Fibroblast of villous mesenchyme (primary cell): ENCODE results near the gene METTL25. TPM values are rescaled to one million over a fixed set of nuclear protein-coding genes. Genes with fewer than 3 reads are reported as not detected.

ENCODE experiments used
- DNase-seq: peaks from one replicate; pipeline ENCODE4 v3.0.0-alpha.2; 2010; ENCODE audit warnings: low read depth
- H3K4me3 ChIP-seq: 2 replicates; pipeline ENCODE4 v1.5.1; 2011; ENCODE audit warnings: low read depth, mild to moderate bottlenecking, low read length
- CTCF ChIP-seq: IDR thresholded peaks from 2 replicates; pipeline ENCODE4 v1.5.1; 2012; ENCODE audit warnings: low read depth, mild to moderate bottlenecking, low read length; ENCODE audit not compliant: insufficient read depth
- total RNA-seq: library from RNA; depleted of rRNA; stranded (reverse); fragments of >200 nt; gene quantifications from 2 replicates; pipeline ENCODE4 v1.2.3, GENCODE V29; 2012

The METTL25 gene
- total RNA-seq, 1 donor: 13.8 TPM

DNA sequence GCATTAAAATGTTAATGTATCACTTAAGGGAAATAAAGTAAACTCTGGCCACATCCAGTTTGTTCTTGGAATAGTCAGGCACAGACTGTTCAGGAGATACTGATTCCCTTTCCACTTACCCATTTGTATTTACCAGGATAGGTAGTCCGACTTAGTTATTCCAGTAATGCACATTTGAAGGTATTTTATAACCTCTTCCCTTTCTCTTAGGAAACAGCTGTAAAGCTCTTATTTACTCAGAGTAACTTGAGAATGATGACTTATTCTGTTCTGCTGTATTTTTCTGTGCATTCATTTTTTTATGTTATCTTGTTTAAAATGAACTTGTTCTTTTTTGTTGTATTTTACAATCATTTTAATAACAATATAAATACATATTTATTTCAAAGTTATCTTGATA, 78.0 kb downstream of the METTL25 start:
- no peak overlapping the region for H3K4me3 ChIP-seq
- no peak for TF ChIP-seq CTCF
- DNase-seq: no peak

DNA sequence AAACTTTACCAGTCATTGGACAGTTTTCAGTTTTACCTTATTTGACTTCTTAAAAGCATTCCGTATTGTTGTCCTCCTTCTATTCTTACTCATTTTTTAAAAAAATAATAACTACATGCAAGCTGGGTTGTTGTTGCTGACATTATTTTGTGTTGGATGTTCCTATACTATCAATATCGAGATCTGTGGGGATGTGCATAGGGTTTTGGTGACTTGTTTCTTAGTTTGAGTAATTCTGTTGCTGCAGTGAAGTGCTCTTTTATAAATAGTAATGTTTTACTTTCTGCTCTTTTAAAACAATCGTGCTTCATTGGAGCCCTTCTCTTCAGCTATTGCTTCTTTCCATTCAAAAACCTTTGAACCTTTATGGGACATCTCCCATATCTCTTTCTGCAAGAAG, 79.4 kb downstream of the METTL25 start:
- H3K4me3 ChIP-seq: no peak overlapping the region
- no peak for TF ChIP-seq CTCF
- no peak for DNase-seq

DNA sequence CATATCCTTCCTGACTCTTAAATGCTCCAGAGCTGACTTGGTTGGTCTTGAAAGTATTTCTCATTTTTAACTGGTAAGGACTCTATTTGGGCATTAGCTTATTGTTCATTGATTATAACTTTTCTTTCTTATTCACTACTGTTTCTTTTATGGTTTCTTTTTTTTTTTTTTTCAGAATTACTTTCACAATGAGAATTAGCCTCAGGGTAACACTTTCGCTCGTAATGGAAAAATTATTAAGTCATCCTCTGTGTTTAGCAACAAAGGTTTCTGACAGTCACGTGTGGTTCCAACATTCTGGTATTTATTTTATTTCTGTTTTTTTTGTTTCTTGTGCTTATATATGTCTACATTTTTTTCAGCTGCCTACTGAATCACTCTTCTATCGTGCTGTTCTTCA, 80.0 kb downstream of the METTL25 start:
- no peak for TF ChIP-seq CTCF

DNA sequence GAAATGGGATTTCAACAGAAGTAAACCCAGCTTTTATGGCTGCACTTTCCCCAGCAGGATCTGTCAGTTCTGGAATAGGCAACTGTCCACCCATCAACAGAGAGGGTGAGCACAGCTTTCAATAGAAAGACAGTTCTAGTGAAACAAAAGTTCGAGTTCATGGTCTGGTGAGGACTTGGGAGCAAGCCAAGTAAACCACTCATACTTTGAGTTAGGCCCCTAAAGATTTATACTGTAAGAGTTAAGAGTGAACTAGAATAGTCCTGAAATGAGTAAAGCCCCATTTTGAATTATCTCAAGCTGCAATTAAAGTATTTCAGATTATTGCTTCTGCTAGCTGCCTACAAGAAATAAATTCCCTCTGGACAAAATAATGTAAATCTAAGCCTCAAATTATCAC, 82.6 kb downstream of the METTL25 start:
- no peak for TF ChIP-seq CTCF
- H3K4me3 ChIP-seq: no peak overlapping the region
- DNase-seq: no peak

More for the DNA sequence above, 80.0 kb downstream of the METTL25 start:
- no peak overlapping the region for H3K4me3 ChIP-seq
- no peak for DNase-seq

DNA sequence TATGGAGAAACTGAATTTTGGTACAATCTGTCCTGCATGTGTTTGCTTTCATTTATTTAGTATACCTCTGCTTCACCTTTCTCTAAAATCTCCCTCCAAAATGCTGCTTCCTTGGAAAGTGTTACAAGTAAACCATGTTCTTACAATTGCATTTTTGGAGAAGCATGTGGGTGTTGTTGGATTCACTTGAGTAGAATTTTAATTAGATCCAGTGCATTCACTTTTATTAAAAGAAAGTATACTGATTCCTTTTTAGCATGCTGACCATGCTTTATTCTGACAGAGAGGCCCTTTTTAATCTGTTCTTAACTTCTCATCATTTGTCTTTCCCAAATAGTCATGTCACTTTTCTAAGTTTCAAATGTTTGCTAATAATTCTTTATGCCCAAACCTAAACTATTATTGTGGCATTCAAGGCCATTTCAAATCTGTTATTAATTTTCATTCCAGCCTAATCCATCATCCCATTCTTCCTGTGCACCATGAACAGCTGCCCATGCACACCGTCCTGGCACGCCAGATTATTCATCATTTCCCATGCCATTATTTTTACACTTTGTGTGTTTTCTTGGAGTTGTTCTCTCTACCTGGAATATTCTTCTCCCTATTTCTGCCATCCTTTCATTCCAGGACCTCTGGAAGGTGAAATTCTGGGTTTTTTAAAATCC, 90.7 kb downstream of the METTL25 start:
- TF ChIP-seq CTCF: no peak
- H3K4me3 ChIP-seq: no peak overlapping the region
- DNase-seq: no peak

GRCh38 chr12:82456633-82457032, 98.3 kb downstream of the METTL25 start:
- DNase-seq: no peak
- no peak for TF ChIP-seq CTCF
- H3K4me3 ChIP-seq: no peak overlapping the region

- no peak for DNase-seq
- no peak for TF ChIP-seq CTCF
- H3K4me3 ChIP-seq: no peak overlapping the region
These were observed 99.8 kb downstream of the METTL25 start for GRCh38 chr12:82458101-82458500.
